GM21723 (cell line): ENCODE measurements around the gene MMP26.
"Not testable (repeated sequence)": the region's sequence is repeated elsewhere in the genome, so short reads cannot be mapped to it uniquely, and the experiment has no call there.

Experiments used
- ATAC-seq: cut with Tn5 transposase; IDR thresholded peaks from one replicate; pipeline ENCODE4 v1.9.1; 2021; ENCODE audit warnings: mild to moderate bottlenecking, moderate library complexity; ENCODE audit not compliant: unreplicated experiment

MMP26 gene

DNA sequence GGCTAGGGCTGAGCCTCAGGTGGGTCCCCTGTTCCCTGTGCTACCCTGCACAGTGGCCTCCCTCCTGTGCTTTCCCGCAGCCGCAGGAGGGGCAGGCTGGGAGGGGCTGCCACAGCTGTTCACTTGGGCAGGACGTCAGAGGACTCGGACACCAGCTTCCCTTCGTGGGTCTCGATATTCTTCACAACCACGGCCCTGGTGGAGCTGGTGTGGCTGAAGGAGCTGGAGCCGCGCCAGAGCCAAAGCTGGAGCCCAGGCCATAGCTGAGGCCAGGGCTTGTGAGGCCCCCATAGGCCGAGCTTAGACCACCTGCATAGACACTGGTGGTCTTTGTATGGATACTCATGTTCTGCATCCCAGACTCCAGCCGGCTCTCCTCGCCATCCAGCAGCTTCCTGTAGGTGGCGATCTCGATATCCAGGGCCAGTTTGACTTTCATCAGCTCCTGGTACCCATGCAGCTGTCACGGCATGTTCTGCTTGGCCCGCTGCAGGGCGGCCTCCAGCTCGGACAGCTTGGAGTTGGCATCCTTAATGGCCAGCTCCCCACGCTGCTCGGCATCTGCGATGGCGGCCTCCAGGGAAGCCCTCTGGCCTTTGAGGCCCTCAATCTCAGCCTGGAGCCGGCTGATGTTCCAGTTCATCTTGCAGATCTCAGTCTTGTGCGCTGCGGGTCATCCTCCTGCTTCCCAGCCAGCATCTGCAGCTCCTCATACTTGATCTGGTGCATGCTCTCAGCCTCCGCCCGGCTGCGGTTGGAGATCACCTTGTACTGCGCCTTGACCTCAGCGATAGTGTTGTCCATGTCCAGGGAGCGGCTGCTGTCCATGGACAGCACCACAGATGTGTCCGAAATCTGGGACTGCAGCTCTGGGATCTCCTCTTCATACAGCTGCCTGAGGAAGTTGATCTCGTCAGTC lies 18.3 kb downstream of the MMP26 start:
- not testable (repeated sequence) for ATAC-seq

DNA sequence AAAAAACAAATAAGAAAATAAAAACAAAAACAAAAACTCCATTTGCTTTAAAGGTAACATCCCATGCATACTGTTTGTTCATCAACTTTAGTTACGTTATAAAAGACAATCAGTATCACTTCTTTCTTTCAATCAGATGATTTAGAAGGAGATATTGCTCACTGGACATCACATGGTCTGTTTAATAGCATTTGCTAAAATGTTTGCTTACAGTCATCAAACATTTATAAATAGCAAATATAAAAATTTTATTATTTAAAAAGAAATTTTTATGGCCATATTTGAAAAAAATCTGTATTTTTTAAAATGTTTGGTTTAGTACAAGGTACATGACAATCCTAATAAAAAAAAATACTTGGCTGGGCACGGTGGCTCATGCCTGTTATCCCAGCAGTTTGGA lies 22.6 kb downstream of the MMP26 start:
- ATAC-seq: no peak

DNA sequence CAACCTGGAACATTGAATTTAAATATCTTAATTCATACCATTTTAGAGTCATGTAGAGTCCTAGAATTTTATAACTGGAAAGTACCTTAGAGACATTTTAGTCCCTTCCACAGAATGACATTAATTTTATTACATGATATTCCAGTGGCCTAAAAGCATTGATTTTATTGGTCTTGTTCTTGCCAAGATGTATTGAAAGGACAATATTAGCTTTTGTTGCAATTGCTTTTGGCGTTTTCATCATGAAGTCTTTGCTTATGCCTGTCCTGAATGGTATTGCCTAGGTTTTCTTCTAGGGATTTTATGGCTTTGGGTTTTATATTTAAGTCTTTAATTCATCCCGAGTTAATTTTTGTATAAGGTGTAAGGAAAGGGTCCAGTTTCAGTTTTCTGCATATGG lies 36.2 kb downstream of the MMP26 start:
- no peak for ATAC-seq

DNA sequence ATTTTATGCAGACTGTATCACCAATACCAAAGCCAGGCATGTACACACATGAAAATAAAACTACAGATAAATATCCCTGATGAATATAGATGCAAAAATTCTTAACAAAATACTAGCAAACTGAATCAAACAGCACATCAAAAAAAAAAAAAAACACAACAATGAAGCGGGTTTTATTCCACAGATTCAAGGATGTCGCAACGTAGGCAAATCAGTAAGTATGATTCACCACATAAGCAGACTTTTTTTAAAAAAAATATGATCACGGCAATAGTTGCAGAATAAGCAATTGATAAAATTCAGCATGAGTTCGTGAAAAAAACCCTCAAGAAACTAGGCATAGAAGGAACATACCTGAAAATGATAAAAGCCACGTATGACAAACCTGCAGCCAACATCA lies 43.9 kb downstream of the MMP26 start:
- ATAC-seq: no peak

DNA sequence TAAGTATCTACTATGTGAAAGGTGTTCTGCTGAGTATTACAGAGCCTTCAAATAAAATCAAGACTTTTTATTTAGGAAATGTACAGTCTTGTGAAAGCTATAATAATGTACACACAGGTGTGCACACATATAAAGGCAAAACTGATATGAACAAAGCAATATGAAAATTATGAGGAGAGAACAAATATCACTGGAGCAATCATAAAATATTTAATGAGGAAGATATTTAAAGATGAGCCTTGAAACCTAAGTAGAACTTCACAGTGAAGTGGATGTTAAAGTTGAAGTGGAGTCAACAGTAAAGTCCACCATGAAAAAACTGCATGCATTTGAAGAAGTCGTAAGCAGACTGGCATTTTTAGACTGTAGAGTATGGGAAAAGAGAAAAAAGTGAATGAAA lies 46.6 kb downstream of the MMP26 start:
- no peak for ATAC-seq
